ENCODE data around the gene PLA1A.

- no peak for TF ChIP-seq POLR2A (IDR thresholded peaks at IDR 0.05)
- no peak for TF ChIP-seq CTCF (IDR thresholded peaks at IDR 0.05)
These were observed 32.6 kb downstream of the PLA1A start for GRCh38 chr3:119630128-119630879.
